Activated gamma-delta T cell treated with Interleukin-2 at 50 U/mL for 16 hours (primary cell): Measurements from ENCODE around the gene OPCML.

Source experiments
- DNase-seq: peaks from one replicate; pipeline ENCODE4 v3.0.0-alpha.2; 2020

The OPCML gene

DNA sequence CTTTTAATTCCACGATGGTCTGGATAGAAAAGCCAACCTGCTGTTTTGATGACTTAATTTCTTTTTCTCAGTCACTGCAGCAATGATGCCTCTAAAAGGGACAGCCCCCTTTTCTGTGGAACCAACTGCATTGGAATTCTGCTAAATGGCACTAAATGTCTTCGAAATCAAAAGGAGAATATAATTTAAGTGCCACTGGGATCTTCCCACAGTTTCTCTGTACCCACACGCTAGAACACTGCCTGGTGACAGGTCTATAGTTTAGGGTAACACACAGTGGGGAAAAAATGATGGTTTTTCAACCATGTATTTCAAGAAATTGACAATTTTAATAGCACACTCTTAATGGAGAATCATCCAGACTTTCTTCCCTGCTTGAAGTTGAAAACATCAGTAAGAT lies 182.3 kb downstream of the OPCML start:
- DNase-seq = no peak

DNA sequence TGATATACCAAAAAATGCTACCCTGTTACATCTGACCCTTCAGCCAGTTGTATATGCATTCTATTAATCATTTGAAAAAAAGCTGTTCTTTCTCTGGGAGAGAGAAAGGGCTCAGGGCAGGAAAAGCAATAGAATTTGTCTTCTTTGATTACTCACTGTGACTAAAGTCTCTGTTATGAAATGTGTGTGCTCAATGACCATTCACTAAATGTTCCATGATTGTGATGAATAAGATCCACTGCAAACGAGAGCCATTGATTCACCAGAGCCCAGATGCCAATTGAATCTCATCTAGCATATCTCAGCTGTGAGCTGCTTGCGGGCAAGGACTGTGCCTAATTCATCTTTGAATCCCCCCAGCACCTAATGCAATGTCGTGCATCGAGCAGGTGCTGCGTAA lies 184.3 kb downstream of the OPCML start:
- DNase-seq = no peak

- no peak for DNase-seq
These were observed 186.2 kb downstream of the OPCML start for GRCh38 chr11:133346137-133346536.

DNA sequence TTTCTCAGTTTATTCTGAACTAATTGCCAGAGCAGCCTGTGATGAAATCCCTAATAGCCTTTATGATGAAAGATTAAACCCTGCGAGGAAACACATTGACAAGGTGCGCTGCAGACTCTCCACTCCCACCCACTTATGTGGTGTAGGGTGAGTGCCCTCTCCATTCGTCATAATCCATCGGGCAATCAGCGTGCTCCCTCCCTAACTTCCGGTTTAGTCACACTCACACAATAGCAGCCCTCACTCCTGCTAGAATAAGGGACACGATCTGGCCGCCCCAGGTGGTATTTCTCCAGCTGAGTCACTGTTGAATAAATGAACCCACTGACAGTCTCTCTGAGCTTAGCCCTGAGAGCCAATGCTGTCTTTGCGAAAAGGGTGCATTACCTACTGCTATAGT lies 188.3 kb downstream of the OPCML start:
- DNase-seq = no peak

DNA sequence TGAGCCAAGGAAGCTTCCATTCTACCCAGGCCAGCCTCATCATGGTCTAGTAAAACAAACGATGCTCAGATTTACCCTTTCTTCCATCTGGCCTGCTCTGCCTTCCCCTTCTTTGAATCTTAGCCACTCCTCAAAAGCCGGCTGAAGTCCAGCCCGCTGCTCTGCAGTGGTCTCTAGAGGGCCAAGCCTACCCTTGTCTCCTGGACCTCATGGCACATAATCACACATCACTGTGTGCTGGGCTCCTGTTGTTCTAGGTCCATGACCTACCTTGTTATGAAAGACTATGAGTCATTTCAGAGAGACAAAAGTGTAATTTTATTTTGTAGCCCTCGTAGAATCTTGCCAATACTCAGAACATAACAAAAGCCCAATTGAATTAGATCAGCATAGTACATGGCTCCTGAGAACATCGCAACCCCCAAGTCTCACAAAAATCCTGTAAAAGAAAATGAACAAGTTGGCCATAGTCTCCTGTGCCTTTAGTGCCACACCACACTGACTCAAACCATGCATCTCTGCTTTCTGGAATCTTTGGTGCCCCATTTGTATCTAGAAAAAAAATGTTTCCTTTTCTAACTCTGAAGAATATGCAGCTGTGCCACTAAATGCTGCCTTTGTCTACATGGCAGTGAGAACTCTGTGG lies 192.7 kb downstream of the OPCML start:
- DNase-seq = no peak

DNA sequence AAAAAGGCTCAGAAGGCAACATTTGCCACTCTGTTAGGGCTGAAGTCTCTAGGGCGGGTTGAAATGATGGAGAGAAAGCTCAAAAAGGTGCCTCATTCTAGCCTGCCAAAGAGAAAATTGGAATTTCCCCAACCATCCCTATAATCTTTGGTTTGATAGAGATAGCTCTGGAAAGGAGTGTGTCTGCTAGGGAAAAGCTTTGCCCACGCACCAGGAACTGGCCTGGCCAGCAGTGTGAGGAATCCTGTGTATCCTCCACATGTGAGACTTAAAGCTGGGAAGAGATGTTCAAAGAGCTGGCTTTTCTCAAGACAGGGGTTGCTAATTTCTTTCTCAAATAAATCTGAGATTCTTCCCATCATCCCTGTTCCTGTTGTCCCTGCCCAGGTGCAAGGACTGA lies 193.7 kb downstream of the OPCML start:
- no peak for DNase-seq

DNA sequence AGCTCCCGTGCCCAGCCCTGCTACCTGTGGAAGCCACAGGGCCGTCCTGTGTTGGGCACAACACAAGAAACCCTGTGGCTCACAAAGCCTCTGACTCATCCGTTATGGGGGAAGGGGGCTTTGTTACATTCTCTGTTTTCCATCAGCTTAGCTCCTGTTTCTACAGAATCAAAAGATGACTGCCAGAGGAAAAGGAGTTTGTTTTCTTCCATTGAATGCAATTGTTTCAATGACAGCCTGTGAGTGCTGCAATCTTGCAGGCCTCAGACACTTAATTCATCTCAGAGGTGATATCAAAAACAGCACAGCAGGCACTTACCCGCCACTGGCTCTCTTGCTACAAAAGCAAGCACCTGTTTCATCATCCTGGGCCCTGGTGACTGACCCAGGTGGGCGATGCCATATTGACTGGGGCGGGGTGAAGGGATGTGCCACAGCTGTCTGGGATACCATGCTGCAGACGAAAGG lies 194.3 kb downstream of the OPCML start:
- DNase-seq = no peak

GRCh38 chr11:133337193-133337592 lies 195.1 kb downstream of the OPCML start:
- no peak for DNase-seq

DNA sequence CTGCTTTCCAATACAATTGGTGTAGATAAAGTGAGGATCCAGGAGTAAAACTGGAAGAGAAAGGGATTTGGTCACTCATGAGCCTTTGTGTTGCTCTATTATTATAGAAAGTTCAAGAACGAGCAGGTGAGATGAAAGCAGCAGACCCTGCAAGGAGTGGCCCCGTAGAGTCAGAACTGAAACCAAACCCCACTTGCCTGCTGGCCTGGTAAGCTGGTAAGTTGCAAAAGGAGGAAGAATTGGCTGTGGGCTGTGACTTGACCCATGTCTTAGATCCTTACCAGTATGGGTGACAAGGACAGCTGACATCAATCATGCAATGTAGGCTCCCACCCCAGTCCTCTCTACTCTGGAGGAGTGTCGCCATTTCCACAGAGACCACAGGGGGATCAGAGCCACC lies 201.3 kb downstream of the OPCML start:
- no peak for DNase-seq

- DNase-seq = no peak
These were observed 205.5 kb downstream of the OPCML start for GRCh38 chr11:133326849-133327248.

DNA sequence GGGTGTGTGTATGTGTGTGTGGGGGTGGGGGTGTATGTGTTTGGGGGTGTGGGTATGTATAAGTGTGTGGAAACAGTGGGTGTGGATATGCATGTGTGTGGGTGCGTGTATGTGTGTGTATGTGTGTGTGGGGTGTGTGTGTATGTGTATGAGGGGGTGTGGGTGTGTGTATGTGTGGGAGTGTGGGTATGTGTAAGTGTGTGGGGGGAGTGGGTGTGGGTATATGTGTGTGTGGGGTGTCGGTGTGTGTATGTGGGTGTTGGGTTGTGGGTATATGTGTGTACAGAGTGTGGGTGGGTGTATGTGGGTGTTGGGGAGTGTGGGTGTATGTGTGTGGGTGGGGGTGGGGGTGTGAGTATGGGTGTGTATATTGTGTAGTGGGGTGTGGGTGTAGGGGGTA lies 206.0 kb downstream of the OPCML start:
- DNase-seq = no peak

GRCh38 chr11:133325711-133326110 lies 206.6 kb downstream of the OPCML start:
- no peak for DNase-seq

GRCh38 chr11:133323354-133323753 lies 208.9 kb downstream of the OPCML start:
- no peak for DNase-seq

- no peak for DNase-seq
These were observed 214.1 kb downstream of the OPCML start for GRCh38 chr11:133318221-133318620.

GRCh38 chr11:133311230-133311629 lies 221.1 kb downstream of the OPCML start:
- no peak for DNase-seq

DNA sequence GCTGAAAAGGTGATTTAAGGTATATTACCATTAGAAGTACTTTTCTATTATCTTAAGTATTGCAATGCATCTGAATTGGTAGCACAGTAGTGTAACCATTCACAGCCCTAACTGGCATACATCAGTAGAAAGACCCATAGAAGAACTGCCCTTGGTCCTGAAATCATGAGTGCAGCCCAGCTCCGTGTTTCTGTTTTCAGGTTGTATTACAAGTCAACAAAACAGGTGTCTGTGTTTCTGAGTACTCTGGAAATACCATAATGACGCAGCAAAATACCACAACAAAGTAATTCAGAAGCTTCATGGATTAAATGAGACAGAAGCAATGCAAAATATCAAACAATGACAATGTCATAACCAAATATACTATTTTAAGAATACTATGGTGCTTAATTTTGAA lies 226.3 kb downstream of the OPCML start:
- no peak for DNase-seq

- no peak for DNase-seq
These were observed 226.9 kb downstream of the OPCML start for GRCh38 chr11:133305208-133305956.

DNA sequence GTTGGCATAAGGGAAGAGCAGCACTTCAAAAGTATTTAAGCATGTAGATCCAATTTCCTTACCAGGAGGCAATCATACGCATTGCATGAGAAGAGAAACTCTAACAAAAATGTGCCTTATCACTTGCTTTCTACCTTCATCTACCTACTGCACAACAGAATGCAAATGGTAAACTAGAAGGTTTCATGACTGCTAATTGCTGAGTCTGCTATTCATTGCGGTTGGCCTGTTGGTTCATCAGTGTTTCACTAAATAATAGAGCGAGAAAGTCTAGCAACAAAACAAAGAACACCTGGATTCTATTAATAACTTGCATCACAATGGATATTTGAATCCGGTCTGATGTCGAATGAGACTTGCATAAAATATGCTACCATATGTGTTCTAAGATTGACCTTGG lies 229.0 kb downstream of the OPCML start:
- DNase-seq = no peak

DNA sequence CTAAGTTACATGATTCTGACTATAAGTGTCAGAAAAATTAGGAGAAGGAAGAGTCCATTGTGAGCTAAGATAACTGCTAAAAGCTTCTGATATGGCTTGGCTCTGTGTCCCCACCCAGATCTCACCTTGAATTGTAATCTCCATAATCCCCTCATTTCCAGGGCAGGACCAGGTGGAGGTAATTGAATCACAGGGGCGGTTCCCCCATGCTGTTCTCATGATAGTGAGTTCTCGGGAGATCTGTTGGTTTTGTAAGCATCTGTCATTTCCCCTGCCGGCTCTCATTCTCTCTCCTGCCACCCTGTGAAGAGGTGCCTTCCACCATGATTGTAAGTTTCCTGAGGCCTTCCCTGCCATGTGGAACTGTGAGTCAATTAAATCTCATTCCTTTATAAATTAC lies 230.2 kb downstream of the OPCML start:
- no peak for DNase-seq

- DNase-seq = no peak
These were observed 231.6 kb downstream of the OPCML start for GRCh38 chr11:133300666-133301065.

GRCh38 chr11:133291780-133292179 lies 240.5 kb downstream of the OPCML start:
- no peak for DNase-seq

DNA sequence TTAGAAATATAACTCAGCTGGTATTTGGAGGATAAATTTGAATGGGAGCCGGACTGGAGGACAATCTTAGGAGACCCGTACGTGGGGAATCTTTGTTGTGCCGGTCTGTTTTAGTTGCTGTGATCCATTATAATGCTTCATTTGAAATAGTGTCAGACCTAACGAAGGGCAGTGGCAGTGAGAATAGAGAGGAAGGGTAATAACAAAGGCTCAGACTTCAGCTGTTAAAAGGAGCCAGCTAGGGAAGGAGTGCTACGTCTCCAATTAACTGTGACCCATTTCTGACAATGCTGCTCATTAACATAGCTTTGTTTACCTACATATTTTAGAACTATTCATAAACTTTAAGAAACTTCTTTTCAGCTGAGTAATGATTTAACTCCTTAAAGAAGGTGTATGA lies 246.9 kb downstream of the OPCML start:
- no peak for DNase-seq

GRCh38 chr11:133284156-133284555 lies 248.1 kb downstream of the OPCML start:
- no peak for DNase-seq

DNA sequence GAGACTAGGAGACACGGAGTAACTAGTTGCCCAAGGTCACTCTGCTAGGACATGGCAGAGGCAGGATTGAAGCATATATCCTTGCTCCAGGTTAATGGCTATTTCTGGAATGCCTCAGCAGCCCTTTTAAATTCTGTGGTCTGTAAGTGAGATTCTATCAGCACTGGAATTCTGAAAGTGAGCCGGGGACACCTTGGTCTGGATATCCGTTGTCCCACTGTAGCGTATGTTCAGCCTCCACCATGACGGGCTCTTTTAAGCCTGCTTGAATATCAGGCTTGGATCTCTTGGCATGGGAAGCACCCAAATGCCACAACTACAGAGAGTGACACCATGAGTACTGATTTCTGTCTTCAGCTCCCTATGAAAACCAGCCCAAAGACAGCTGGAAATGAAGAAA lies 254.4 kb downstream of the OPCML start:
- DNase-seq = no peak
